ENCODE data around the gene GLT8D2.

DNA sequence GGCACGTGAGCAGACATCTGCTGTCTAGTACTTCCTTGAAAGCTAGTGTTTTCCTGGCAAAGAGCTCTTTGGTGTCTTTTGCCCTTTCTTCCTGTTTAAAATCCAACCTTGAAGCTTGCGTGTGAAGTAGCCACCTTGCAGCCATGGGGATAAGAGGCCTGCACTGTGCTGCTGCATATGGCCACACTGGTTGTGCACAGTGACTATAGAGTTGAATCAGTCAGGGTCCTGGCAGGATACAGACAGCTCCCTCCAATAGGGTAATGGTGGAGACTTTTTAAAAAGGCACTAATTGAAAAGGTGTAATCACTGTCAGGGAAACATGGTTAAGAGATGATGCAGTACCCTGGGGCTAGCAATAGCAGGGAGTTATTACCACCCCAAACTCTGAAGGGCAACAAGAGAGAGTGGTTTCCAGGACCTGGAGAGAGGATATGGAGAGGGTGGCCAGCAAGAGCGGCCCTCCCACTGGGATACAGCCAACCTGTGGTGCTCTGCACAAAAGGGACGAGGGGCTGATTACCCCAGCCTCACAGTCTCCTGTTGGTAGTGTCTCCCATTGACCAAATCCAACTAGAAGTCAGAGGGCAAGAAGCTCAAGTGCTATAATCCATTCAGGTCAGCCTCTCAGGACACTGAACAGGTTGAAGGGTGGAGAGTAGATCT lies 4.8 kb upstream of the GLT8D2 start:
- no peak for TF ChIP-seq EZH2 (IDR thresholded peaks at IDR 0.05; ENCODE audit: borderline replicate concordance, low read depth, low read length, poor library complexity, severe bottlenecking)
- TF ChIP-seq, protein P1, sequence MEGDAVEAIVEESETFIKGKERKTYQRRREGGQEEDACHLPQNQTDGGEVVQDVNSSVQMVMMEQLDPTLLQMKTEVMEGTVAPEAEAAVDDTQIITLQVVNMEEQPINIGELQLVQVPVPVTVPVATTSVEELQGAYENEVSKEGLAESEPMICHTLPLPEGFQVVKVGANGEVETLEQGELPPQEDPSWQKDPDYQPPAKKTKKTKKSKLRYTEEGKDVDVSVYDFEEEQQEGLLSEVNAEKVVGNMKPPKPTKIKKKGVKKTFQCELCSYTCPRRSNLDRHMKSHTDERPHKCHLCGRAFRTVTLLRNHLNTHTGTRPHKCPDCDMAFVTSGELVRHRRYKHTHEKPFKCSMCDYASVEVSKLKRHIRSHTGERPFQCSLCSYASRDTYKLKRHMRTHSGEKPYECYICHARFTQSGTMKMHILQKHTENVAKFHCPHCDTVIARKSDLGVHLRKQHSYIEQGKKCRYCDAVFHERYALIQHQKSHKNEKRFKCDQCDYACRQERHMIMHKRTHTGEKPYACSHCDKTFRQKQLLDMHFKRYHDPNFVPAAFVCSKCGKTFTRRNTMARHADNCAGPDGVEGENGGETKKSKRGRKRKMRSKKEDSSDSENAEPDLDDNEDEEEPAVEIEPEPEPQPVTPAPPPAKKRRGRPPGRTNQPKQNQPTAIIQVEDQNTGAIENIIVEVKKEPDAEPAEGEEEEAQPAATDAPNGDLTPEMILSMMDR (conservative IDR thresholded peaks at IDR 0.05; ENCODE audit: low read depth, low read length), result no peak

Data from A673 (cell line).